RKO (cell line): ENCODE measurements around the gene BEX3.
"Not testable (repeated sequence)": the region's sequence is repeated elsewhere in the genome, so short reads cannot be mapped to it uniquely, and the experiment has no call there.

Experiments used
- DNase-seq: peaks from one replicate; pipeline ENCODE4 v3.0.0-alpha.2; 2016; ENCODE audit warnings: low spot score

Gene BEX3

GRCh38 chrX:103382877-103383276 lies 6.5 kb downstream of the BEX3 start:
- no peak for DNase-seq

DNA sequence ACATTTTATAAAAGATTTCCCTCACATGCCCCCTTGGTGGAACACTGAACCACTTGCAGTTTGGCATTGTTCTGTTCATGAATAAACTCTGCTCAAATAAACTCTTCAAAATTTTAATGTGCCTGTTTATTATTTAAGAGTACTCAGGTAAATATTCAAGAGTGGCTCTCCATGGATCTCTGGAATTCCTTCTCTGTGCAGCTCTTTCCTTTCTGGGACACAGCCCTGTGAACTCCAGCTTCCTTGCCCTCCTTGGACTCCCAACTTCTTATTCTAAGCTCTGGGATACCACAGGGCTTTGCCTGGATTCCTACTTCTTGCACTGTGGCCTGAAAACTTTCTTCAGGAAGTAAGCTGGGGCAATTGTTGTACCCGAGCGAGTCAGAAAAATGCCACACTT lies 8.3 kb downstream of the BEX3 start:
- DNase-seq, result no peak

DNA sequence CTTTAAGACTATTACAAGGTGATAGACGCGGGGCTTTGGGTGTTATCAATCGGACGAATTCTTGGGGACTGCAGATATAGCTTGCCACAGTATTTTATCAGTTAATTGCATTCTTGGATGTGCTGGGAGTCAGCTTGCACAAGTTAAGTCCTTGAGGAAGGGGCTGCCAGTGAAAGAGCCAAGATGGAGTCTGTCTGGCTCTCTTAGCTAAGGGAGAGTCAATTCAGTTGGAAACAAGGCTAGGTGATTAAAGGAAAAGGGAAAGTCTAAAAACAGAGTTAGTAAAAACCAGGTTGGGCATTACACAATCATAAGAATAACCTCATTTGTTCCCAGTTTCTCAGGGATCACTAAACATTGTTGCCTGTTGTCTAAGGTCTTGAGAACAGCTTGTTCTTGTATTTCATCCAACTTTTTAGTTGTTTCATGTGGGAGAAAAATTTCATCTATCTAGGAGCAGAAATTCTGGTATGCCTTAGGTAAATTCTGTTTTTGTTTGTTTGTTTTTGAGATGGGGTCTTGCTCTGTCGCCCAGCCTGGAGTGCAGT lies 9.0 kb downstream of the BEX3 start:
- DNase-seq, result not testable (repeated sequence)

DNA sequence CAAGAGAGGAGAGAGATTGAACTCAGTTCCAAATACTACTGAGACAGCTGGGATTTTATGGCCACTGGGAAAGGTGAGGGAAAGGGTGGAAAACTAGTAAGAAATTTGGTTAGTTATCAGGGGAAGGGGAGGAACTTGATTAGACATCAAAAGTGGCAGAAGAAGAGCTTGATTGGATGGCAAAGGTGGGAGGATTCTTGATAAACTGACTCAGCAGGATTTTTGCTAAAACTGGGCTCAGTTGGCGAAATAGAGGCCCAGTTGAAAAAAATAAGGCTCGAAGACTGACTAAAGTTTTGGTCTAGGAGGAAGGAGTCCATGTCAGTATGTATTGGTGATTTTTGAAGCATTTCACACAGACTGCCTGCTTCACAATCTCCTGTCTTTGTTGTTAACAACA lies 10.0 kb downstream of the BEX3 start:
- DNase-seq, result no peak

DNA sequence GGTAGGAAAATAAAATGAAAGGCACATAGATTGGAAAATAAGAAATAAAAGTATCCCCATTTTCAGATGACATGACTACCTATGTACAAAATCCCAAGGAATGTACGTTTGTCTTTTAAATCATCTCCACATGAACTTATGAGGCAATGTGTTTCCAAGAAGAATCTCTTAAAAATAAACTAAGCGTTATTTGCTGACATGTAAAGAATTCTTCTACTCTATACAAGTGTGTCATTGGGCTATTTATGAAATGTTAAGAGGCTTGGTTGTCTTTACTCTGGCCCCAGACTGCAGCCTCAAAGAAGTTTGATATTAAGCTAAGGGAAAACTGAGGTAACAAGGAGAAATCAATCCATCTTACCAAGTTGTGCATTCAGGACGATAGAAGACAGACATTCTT lies 17.1 kb downstream of the BEX3 start:
- DNase-seq, result no peak

DNA sequence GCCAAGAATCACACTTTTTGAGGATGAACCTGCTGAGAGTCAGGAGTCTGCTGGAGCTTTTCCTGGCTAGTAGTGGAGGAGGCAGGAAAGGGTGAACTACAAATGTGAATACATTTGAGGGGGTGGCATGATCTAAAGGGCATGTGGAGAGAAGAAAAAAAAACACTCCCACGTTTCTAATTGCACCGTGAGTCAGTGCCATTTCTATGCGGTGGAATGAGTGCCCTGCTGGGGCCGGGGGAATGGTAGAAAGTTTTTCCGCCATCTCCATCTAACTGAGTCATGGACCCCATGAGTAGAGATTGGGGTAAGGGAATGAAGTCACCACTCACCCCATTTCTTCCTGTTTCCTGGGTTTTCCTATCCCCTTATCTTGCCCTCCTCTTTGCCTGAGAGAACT lies 19.8 kb downstream of the BEX3 start:
- peak; percentile 40 for DNase-seq

DNA sequence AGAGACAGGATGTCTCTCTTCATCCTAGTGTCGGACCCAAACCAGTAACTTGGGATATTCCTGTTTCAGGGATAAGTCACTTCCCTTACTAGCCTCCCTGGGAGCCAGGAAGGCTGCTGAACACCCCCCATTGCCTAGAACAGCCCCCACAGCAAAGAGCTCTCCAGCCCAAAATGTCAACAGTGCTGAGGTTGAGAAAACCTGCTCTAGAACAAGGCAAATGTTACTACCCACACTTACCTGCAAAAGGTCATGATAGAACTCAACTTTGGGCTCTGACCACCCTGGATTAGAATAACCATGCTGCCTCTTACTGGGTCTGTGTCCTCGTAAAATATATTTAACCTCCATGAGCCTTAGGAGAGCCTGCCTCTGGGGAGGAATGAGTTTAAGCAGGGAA lies 20.3 kb downstream of the BEX3 start:
- DNase-seq, result no peak

- DNase-seq, result no peak
These were observed 21.4 kb downstream of the BEX3 start for GRCh38 chrX:103397707-103398106.

- peak; percentile 82 for DNase-seq
These were observed 22.1 kb downstream of the BEX3 start for GRCh38 chrX:103398421-103398864.

DNA sequence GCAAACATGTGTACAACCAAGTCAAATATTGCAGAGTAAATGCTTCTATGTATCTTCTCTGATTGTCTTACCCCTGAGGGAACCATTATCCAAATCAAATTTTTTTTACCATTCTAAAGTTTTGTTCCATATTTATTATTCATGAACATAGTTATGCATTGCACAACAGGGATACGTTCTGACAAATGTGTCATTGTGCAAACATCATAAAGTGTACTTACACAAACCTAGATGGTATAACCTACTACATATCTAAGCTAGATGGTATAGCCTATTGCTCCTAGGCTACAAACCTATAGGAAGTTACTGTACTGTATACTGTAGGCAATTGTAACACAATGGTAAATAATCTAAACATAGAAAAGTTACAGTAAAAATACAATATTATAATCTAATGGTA lies 23.4 kb downstream of the BEX3 start:
- DNase-seq, result no peak

DNA sequence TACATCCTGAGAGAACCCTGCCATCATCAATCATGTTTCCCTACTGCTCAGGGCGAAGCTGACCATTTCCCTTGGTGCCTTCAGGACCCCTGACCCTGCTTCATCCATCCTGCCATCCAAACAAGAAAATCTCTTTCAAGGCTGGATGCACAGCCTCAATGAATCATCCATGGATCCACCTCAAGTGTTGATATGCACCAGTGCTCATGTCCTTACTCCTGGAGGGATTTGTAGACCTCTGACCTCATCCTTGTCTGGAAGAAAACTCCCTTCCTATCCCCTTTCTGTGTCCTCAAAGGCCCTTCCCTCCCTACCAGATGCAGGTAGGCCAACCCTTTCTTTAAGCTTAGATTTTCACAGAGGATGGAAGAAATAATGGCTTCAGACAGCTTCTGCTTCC lies 24.6 kb downstream of the BEX3 start:
- no peak for DNase-seq

DNA sequence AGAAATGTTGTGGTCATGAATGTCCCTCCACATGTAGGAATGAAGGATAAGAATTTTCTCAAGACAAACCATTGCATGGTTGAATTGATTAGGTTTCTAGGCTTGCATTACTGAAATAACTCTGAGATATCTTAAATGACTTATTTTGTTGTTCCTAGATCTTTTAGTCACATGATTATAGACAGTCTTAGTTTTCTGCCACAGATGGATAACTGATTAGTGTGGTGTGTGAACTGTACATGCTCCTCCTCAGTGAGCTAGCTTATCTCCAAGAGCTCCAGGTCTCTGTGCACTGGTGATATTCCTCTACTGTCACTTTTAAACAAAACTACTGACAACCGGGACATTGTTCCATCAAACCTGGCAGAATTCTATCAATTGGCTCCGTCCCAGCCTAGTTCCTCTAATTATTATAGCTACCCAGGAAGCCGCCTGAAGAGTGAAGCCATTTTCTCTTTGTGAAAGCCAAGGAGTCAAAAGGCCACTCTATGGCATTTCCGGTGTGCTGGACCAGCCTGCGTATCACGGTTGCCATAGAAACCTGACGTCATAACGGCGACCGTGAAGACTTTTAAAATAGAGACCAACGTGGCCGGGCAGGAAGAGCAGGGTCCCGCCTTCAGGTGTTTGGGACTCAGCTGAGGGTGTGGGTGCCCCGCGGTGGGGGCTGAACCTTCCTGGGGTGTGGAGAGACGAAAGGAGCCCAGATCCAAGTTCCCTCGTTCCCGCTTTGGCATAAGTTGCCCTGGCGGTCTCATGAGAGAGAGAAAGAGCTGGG lies 28.1 kb downstream of the BEX3 start:
- DNase-seq, result peak; percentile 89

- DNase-seq, result no peak
These were observed 28.6 kb downstream of the BEX3 start for GRCh38 chrX:103405009-103405333.

DNA sequence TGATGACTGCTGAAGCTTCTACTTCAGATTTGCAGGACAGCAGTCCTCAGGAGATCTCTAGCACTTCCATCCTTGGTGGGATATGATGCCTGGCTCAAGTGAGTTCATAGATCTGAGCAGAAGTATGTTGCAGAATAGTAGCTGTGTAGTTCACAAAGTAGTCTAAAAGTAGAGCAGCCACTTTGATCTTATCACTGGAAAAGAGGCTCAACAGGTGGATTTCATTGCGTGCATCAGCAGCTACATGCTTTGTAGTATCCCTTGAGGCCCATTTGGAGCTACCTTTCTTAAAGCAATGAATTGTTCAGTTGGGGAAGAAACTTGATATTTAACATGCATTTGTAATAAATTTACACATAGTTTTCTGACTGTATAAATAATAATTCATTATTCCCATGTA lies 29.9 kb downstream of the BEX3 start:
- no peak for DNase-seq

DNA sequence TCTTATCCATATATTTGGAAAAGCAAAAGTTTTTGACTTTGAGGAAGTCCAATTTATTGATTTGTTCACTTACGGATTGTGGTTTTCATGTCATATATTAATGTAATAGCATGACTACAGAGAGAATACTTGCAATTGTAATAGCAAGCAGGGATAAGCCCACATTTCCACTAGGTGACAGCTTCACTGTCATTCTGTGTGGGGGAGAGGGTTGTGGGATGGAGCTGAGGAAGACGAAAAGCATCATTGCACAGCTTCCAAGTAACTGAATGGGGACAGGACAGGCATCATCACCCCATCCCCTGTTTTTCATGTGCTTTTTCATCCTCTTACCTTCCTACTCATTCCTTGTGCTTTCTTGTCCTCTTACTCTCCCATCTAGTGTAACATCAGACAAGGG lies 31.4 kb downstream of the BEX3 start:
- DNase-seq, result no peak

DNA sequence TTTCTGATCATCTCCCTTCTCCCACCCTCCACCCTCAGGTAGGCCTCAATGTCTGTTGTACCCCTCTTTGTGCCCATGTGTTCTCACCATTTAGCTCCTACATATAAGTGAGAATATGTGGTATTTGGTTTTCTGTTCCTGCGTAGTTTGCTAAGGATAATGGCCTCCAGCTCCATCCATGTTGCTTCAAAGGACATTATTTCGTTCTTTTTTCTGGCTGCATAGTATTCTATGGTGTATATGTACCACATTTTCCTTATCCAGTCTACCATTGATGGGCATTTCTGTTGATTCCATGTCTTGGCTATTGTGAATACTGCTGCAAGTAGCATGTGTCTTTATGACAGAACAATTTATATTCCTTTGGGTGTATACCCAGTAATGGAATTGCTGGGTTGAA lies 35.4 kb downstream of the BEX3 start:
- not testable (repeated sequence) for DNase-seq

DNA sequence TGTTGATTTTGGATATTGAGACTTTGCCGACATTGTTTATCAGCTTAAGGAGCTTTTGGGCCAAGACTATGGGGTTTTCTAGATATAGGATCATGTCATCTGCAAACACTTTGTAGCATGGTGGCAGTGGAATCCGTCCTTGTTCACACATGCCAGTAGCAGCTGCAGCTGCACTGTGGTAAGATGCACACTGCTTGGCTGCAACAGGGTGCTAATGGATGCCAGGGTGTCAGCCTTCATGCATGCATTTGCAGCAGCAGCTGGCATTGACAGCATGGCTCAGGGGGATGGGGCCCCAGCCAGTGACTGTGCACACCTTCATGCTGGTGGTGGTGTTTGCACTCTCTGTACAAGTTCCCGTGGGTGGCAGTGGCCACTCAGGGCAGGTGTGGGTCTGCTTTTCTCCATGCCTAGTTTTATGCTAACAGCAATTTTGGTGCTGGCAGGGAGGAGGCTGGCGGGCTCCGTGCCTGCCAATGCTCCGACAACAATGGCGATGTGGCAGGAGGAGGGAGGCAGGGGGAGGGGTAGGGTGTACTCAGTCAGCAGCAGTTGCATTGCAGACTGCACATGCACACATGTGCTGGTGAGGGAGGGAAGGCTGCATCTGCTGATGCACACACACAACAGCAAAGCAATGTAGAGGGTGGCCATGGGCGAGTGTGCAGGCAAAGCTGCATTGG lies 37.5 kb downstream of the BEX3 start:
- no peak for DNase-seq

DNA sequence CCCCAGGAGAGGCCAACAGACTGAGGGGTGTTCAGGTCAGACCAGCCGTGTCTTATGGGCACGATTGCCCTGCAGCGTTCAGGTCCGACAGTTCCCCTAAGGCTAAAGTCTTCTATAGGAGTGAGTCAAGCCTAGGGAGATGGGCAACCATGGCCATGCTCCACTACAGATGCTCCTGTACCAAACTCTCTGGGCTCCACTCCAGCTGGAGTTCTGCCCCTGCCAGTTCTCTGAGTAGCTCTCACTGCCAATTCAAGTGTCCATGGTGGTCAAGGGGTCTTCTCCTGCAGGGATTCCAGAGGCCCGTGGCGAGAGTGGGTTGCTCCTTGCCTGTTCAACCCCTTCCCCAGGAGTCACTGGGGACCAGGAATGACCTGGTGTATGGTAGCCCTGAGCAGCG lies 38.2 kb downstream of the BEX3 start:
- no peak for DNase-seq

GRCh38 chrX:103415068-103415467 lies 38.7 kb downstream of the BEX3 start:
- DNase-seq, result no peak

DNA sequence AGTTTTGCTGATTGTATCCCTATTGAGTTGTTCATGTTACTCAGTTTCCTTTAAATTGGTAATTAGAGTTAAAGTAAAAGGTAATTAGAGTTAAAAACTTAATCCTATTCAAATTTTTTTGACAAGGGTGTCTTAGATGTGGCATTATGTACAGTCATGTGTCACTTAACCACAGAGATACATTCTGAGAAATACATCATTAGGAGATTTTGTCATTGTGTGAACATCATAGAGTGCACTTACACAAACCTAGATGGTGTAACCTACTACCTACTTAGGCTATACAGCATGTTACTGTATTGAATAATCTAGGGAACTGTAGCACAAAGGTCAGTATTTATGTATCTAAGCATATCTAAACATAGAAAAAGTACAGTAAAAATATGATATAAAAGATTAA lies 39.2 kb downstream of the BEX3 start:
- DNase-seq, result no peak

DNA sequence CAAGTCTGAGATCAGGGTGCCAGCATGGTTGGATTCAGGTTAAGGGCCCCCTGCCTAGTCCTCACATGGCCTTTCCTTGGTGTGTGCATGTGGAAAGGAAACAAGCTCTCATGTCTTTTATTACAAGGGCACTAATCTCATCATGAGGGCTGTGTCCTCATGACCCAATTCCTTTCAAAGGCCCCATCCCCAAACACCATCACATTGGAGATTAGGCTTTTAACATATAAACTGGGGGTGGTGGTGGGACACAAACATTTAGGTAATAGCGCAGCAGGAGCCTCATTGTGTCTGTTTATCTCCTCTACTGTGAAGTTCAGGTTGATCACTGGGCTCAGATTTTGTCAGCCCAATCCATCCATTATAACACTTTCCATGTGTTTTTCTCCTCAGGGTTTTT lies 41.0 kb downstream of the BEX3 start:
- no peak for DNase-seq

- no peak for DNase-seq
These were observed 41.6 kb downstream of the BEX3 start for GRCh38 chrX:103417933-103418332.

- DNase-seq, result no peak
These were observed 42.5 kb downstream of the BEX3 start for GRCh38 chrX:103418811-103419340.
